WTC11 (cell line): ENCODE data around the gene RMND5A. TPM values are rescaled to one million over a fixed set of nuclear protein-coding genes. Genes with fewer than 3 reads are reported as not detected.

Experiments
- ATAC-seq: fragments of 200-7000 bp; cut with Tn5 transposase; 2 replicates; pipeline ENCODE4 v1.10.0; 2021; ENCODE audit warnings: mild to moderate bottlenecking, moderate library complexity
- CTCF ChIA-PET: fragments of 300-600 bp; sonication (Branson Sonifier 250); formaldehyde crosslinking; loops from one replicate; lab custom pipeline; 2021; ENCODE audit warnings: antibody characterized with exemption; lab: Charles Lee
- POLR2A ChIA-PET: fragments of 350-600 bp; sonication (Branson Sonifier 250); formaldehyde crosslinking; loops from one replicate; lab custom pipeline; 2021; ENCODE audit warnings: antibody characterized with exemption; lab: Charles Lee
- DNase-seq: peaks from one replicate; pipeline ENCODE4 v3.0.0; 2021; ENCODE audit warnings: low spot score
- H3K27ac Mint-ChIP-seq: 2 replicates; pipeline ENCODE4 v1.8.0; 2021; ENCODE audit warnings: mixed read lengths
- H3K27me3 Mint-ChIP-seq: 2 replicates; pipeline ENCODE4 v1.8.0; 2021; ENCODE audit warnings: low read depth, mild to moderate bottlenecking, moderate library complexity, mixed read lengths
- H3K36me3 Mint-ChIP-seq: 2 replicates; pipeline ENCODE4 v1.8.0; 2021; ENCODE audit warnings: mixed read lengths
- H3K4me1 Mint-ChIP-seq: 2 replicates; pipeline ENCODE4 v1.8.0; 2022; ENCODE audit warnings: mixed read lengths
- H3K4me3 Mint-ChIP-seq: 2 replicates; pipeline ENCODE4 v1.8.0; 2021; ENCODE audit warnings: mild to moderate bottlenecking, moderate library complexity, mixed read lengths
- H3K9me3 Mint-ChIP-seq: 2 replicates; pipeline ENCODE4 v1.8.0; 2021; ENCODE audit warnings: mixed read lengths
- ATF1 ChIP-seq: sonication (generic); formaldehyde crosslinking; IDR thresholded peaks from 2 replicates; pipeline ENCODE4 v1.8.1; 2023; ENCODE audit warnings: mild to moderate bottlenecking, moderate library complexity, missing genetic modification reagents
- CBFB ChIP-seq: sonication (generic); formaldehyde crosslinking; IDR thresholded peaks from 2 replicates; pipeline ENCODE4 v1.8.1; 2022; ENCODE audit warnings: mild to moderate bottlenecking, low read depth, missing genetic modification reagents
- CREB1 ChIP-seq: sonication (generic); formaldehyde crosslinking; IDR thresholded peaks from 2 replicates; pipeline ENCODE4 v1.8.0; 2023; ENCODE audit warnings: mild to moderate bottlenecking, missing genetic modification reagents
- E2F1 ChIP-seq: sonication (generic); formaldehyde crosslinking; IDR thresholded peaks from 2 replicates; pipeline ENCODE4 v1.8.0; 2022; ENCODE audit warnings: mild to moderate bottlenecking, missing genetic modification reagents
- FOXJ3 ChIP-seq: sonication (generic); formaldehyde crosslinking; IDR thresholded peaks from 2 replicates; pipeline ENCODE4 v1.9.0; 2021; ENCODE audit warnings: missing genetic modification reagents, mild to moderate bottlenecking, borderline replicate concordance
- GABPB1 ChIP-seq: sonication (generic); formaldehyde crosslinking; IDR thresholded peaks from 2 replicates; pipeline ENCODE4 v1.8.1; 2023; ENCODE audit warnings: mild to moderate bottlenecking, missing genetic modification reagents
- JAZF1 ChIP-seq: fragments of 250-450 bp; sonication (Bioruptor Pico); IDR thresholded peaks from 2 replicates; pipeline ENCODE4 v1.9.0; 2021; ENCODE audit warnings: moderate library complexity, mild to moderate bottlenecking, inconsistent platforms
- KAT7 ChIP-seq: sonication (generic); formaldehyde crosslinking; IDR thresholded peaks from 2 replicates; pipeline ENCODE4 v1.8.1; 2023; ENCODE audit warnings: missing genetic modification reagents, mild to moderate bottlenecking, borderline replicate concordance
- MLX ChIP-seq: sonication (generic); formaldehyde crosslinking; IDR thresholded peaks from 2 replicates; pipeline ENCODE4 v1.8.1; 2023; ENCODE audit warnings: mild to moderate bottlenecking, missing genetic modification reagents, moderate library complexity
- NFE2L1 ChIP-seq: sonication (generic); formaldehyde crosslinking; IDR thresholded peaks from 2 replicates; pipeline ENCODE4 v1.8.1; 2023; ENCODE audit warnings: missing genetic modification reagents
- NFYB ChIP-seq: sonication (generic); formaldehyde crosslinking; conservative IDR thresholded peaks from 2 replicates; pipeline ENCODE4 v1.8.0; 2022; ENCODE audit warnings: low read depth, missing genetic modification reagents
- NR1H2 ChIP-seq: sonication (generic); formaldehyde crosslinking; IDR thresholded peaks from 2 replicates; pipeline ENCODE4 v1.9.0; 2021; ENCODE audit warnings: mild to moderate bottlenecking, moderate library complexity, missing genetic modification reagents
- NR2C2 ChIP-seq: sonication (generic); formaldehyde crosslinking; IDR thresholded peaks from 2 replicates; pipeline ENCODE4 v1.8.0; 2022; ENCODE audit warnings: mild to moderate bottlenecking, missing genetic modification reagents
- NR3C1 ChIP-seq: sonication (generic); formaldehyde crosslinking; conservative IDR thresholded peaks from 2 replicates; pipeline ENCODE4 v1.8.1; 2023; ENCODE audit warnings: low read depth, mild to moderate bottlenecking, missing genetic modification reagents
- STAT6 ChIP-seq: sonication (generic); formaldehyde crosslinking; conservative IDR thresholded peaks from 2 replicates; pipeline ENCODE4 v1.8.1; 2023; ENCODE audit warnings: mild to moderate bottlenecking, low read depth, missing genetic modification reagents, moderate library complexity
- TEAD4 ChIP-seq: sonication (generic); formaldehyde crosslinking; IDR thresholded peaks from 2 replicates; pipeline ENCODE4 v1.8.0; 2022; ENCODE audit warnings: mild to moderate bottlenecking, missing genetic modification reagents
- USF1 ChIP-seq: sonication (generic); formaldehyde crosslinking; IDR thresholded peaks from 2 replicates; pipeline ENCODE4 v1.8.0; 2022; ENCODE audit warnings: mild to moderate bottlenecking, missing genetic modification reagents
- USF2 ChIP-seq: sonication (generic); formaldehyde crosslinking; IDR thresholded peaks from 2 replicates; pipeline ENCODE4 v1.8.1; 2023; ENCODE audit warnings: mild to moderate bottlenecking, missing genetic modification reagents, moderate library complexity
- ZMAT4 ChIP-seq: fragments of 250-450 bp; sonication (Bioruptor Pico); IDR thresholded peaks from 2 replicates; pipeline ENCODE4 v1.9.0; 2021; ENCODE audit warnings: mild to moderate bottlenecking
- ZNF263 ChIP-seq: sonication (generic); formaldehyde crosslinking; IDR thresholded peaks from 2 replicates; pipeline ENCODE4 v1.8.1; 2022; ENCODE audit warnings: low read depth, mild to moderate bottlenecking, moderate library complexity, missing genetic modification reagents
- ZNF396 ChIP-seq: fragments of 250-450 bp; sonication (Bioruptor Pico); IDR thresholded peaks from 2 replicates; pipeline ENCODE4 v1.8.0; 2021; ENCODE audit warnings: mild to moderate bottlenecking, moderate library complexity, borderline replicate concordance
- ZNF416 ChIP-seq: fragments of 250-450 bp; sonication (Bioruptor Pico); IDR thresholded peaks from 2 replicates; pipeline ENCODE4 v1.9.0; 2021; ENCODE audit warnings: mild to moderate bottlenecking, inconsistent platforms
- ZNF423 ChIP-seq: fragments of 250-450 bp; sonication (Bioruptor Pico); IDR thresholded peaks from 2 replicates; pipeline ENCODE4 v2.1.2; 2022; ENCODE audit warnings: mild to moderate bottlenecking, moderate library complexity
- ZNF425 ChIP-seq: fragments of 250-450 bp; sonication (Bioruptor Pico); conservative IDR thresholded peaks from 2 replicates; pipeline ENCODE4 v1.9.0; 2021; ENCODE audit warnings: mild to moderate bottlenecking
- total RNA-seq: library from RNA; stranded (reverse); gene quantifications from 3 replicates; pipeline ENCODE4 v1.2.3, GENCODE V29; 2021

Gene RMND5A
- total RNA-seq, 1 experiment from 2014 or later = 55.4 TPM

GRCh38 chr2:86825036-86825692 is 105.1 kb downstream of the RMND5A start:
- no peak overlapping the region for H3K27ac Mint-ChIP-seq
- no peak for DNase-seq
- TF ChIP-seq CREB1 (no peak), FOXJ3 (CRISPR knock-in tag) (no peak), NR3C1 (CRISPR knock-in tag) (no peak), NR2C2 (CRISPR knock-in tag) (no peak), NFE2L1 (CRISPR knock-in tag) (no peak), STAT6 (CRISPR knock-in tag) (no peak), USF2 (CRISPR knock-in tag) (no peak), ATF1 (CRISPR knock-in tag) (no peak), E2F1 (CRISPR knock-in tag) (no peak)
- H3K36me3 Mint-ChIP-seq = peaks cover 8% of the 10 kb centered on the region
- H3K4me1 Mint-ChIP-seq = peaks cover 5% of the 10 kb centered on the region
- ATAC-seq = no peak
- H3K9me3 Mint-ChIP-seq = peaks cover 14% of the 10 kb centered on the region
- POLR2A ChIA-PET = no interaction called here
- CTCF ChIA-PET = interaction anchor here (1.6 kb wide), 1 partner anchor 17 kb away, joined by 5 read pairs; no protein-coding TSS in a partner anchor
- no peak overlapping the region for H3K4me3 Mint-ChIP-seq
- no peaks in the 10 kb centered on the region; the same call in 1 of the 2 replicates for H3K27me3 Mint-ChIP-seq

- ChIA-PET CTCF (interaction anchor here (1.6 kb wide), 1 partner anchor 18 kb away, joined by 5 read pairs; no protein-coding TSS in a partner anchor), POLR2A (no interaction called here)
- Mint-ChIP-seq H3K27me3 (no peaks in the 10 kb centered on the region; the same call in 1 of the 2 replicates), H3K4me1 (peaks cover 5% of the 10 kb centered on the region), H3K27ac (no peak overlapping the region), H3K36me3 (peaks cover 8% of the 10 kb centered on the region), H3K4me3 (no peak overlapping the region), H3K9me3 (peaks cover 14% of the 10 kb centered on the region)
- no peak for ATAC-seq
- DNase-seq = no peak
- TF ChIP-seq USF1 = no peak
- no peak for TF ChIP-seq KAT7 (CRISPR knock-in tag)
- no peak for TF ChIP-seq NR1H2 (CRISPR knock-in tag)
- TF ChIP-seq JAZF1 (CRISPR knock-in tag) = no peak
- TF ChIP-seq GABPB1 = no peak
- no peak for TF ChIP-seq MLX (CRISPR knock-in tag)
- no peak for TF ChIP-seq NFE2L1 (CRISPR knock-in tag)
- no peak for TF ChIP-seq TEAD4
- no peak for TF ChIP-seq CBFB
- TF ChIP-seq ZMAT4 (CRISPR knock-in tag) = no peak
- no peak for TF ChIP-seq ZNF396 (CRISPR knock-in tag)
- TF ChIP-seq ZNF425 (CRISPR knock-in tag) = no peak
- no peak for TF ChIP-seq ZNF416
- no peak for TF ChIP-seq ZNF263 (CRISPR knock-in tag)
- no peak for TF ChIP-seq NFYB (CRISPR knock-in tag)
- no peak for TF ChIP-seq ZNF423 (CRISPR knock-in tag)
Observed at GRCh38 chr2:86825693-86826381, 105.7 kb downstream of the RMND5A start.
